HUES64 (cell line): ENCODE results near the gene GPRIN1.

Experiments used
- H3K27ac ChIP-seq: 2 replicates; pipeline ENCODE4 v1.7.0; 2013; ENCODE audit warnings: low read depth, low read length, inconsistent platforms
- H3K27me3 ChIP-seq: 2 replicates; pipeline ENCODE4 v1.6.1; 2013; ENCODE audit warnings: mild to moderate bottlenecking, low read length; ENCODE audit not compliant: insufficient read depth
- H3K36me3 ChIP-seq: 2 replicates; pipeline ENCODE4 v1.6.1; 2013; ENCODE audit warnings: mild to moderate bottlenecking, low read length; ENCODE audit not compliant: insufficient read depth
- H3K4me1 ChIP-seq: 2 replicates; pipeline ENCODE4 v1.6.1; 2013; ENCODE audit warnings: mild to moderate bottlenecking, low read length, moderate library complexity; ENCODE audit not compliant: insufficient read depth
- H3K4me3 ChIP-seq: 2 replicates; pipeline ENCODE4 v1.5.1; 2013; ENCODE audit warnings: mild to moderate bottlenecking, low read length, moderate library complexity
- H3K9ac ChIP-seq: 2 replicates; pipeline ENCODE4 v1.6.1; 2013; ENCODE audit warnings: mild to moderate bottlenecking, low read depth, low read length
- H3K9me3 ChIP-seq: 2 replicates; pipeline ENCODE4 v1.6.1; 2013; ENCODE audit warnings: low read depth, low read length; ENCODE audit not compliant: insufficient read depth
- WGBS: fragments of 150-250, 120-280 bp; methylation state at CpG from one replicate; pipeline ENCODE4 v1.1.7; 2013; ENCODE audit warnings: missing lambda C conversion rate; 5-methylcytosine and 5-hydroxymethylcytosine counted together

Gene GPRIN1

DNA sequence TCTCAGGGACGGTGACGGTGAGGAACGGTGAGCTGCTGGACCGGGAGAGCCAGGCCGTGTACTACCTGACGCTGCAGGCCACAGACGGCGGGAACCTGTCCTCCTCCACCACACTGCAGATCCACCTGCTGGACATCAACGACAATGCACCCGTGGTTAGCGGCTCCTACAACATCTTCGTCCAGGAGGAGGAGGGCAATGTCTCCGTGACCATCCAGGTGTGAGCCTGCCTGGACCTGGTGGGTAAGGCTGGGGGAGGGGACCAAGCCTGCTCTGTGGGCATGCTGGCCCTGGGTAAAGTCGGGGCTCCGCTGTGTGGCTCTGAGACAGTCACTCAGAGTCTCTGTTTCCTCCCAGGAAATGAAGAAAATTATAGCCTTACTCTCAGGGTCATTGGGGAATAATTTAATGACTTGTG lies 31.6 kb downstream of the GPRIN1 start:
- Histone ChIP-seq H3K4me1 (no peaks in the 10 kb centered on the region), H3K27me3 (no peaks in the 10 kb centered on the region), H3K27ac (no peak overlapping the region), H3K9ac (no peak overlapping the region), H3K4me3 (no peak overlapping the region), H3K36me3 (no peaks in the 10 kb centered on the region), H3K9me3 (no peaks in the 10 kb centered on the region)
- WGBS: 22% methylated on average over 15 of the region's 15 CpGs

DNA sequence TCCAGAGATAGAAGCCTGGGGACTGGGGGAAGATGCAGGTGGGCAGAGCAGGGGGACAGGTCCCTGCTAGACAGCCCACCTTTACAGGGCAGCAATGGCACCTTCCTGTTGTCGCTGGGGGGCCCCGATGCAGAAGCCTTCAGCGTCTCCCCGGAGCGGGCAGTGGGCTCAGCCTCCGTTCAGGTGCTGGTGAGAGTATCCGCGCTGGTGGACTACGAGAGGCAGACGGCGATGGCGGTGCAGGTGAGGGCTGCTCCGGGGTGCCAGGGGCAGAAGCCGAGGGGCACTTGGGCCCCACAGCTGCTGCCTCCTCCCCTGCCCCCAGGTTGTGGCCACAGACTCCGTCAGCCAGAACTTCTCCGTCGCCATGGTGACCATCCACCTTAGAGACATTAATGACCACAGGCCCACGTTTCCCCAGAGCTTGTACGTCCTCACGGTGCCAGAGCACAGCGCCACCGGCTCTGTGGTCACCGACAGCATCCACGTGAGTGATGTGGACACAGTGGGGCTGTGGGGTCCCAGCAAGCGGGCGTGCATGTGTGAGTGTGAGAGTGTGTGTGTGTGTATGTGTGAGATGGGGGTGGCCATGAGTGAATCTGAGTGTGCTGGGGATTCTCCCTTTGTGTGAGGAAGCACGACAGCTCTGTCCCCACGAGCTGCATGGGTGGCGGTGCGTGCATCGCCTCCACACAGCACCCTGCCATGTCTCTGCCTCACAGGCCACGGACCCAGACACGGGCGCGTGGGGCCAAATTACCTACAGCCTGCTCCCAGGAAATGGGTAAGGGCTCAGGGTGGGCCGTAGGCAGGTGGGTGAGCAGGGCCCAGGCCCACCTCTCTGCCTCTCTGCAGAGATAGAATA lies 32.4 kb downstream of the GPRIN1 start:
- Histone ChIP-seq H3K9ac (no peak overlapping the region), H3K4me1 (no peaks in the 10 kb centered on the region), H3K27ac (no peak overlapping the region), H3K27me3 (no peaks in the 10 kb centered on the region), H3K36me3 (no peaks in the 10 kb centered on the region), H3K9me3 (no peaks in the 10 kb centered on the region), H3K4me3 (no peak overlapping the region)
- 91% methylated on average over 36 of the region's 36 CpGs for WGBS

DNA sequence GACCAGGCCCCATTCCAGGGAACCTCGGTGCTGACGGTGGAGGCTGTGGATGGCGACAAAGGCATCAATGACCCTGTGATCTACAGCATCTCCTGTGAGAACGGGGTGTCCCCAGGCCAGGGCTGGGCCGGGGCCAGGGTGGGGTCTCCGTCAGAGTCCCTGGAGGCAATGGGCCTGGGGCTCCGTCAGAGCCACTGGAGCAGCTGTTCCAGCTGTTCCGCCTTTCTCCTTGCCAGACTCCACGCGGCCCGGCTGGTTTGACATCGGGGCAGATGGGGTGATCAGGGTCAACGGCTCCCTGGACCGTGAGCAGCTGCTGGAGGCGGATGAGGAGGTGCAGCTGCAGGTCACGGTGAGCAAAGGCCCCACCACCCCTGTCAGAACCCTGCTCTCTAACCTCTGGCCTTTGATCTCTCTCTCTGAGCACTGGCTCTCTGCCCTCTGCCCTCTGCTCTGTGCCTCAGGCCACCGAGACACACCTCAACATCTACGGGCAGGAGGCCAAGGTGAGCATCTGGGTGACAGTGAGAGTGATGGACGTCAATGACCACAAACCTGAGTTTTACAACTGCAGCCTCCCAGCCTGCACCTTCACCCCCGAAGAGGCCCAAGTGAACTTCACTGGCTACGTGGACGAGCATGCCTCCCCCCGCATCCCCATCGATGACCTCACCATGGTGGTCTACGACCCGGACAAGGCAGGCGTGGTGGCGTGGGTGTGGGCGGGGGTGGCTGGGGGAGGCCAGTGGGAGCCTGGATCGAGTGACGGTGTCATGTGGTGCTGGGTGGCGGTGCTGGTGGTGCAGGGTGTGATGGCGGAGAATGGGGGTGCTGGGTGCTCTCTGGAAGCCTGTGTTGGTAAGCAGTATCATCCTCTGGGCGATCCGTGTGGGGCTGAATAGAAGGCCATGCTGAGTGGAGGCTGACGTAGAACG lies 34.2 kb downstream of the GPRIN1 start:
- WGBS: 93% methylated on average over 37 of the region's 37 CpGs
- no peaks in the 10 kb centered on the region for H3K27me3 ChIP-seq
- no peak overlapping the region for H3K4me3 ChIP-seq
- H3K36me3 ChIP-seq: no peaks in the 10 kb centered on the region
- no peak overlapping the region for H3K9ac ChIP-seq
- no peaks in the 10 kb centered on the region for H3K4me1 ChIP-seq
- H3K9me3 ChIP-seq: no peaks in the 10 kb centered on the region
- H3K27ac ChIP-seq: no peak overlapping the region

DNA sequence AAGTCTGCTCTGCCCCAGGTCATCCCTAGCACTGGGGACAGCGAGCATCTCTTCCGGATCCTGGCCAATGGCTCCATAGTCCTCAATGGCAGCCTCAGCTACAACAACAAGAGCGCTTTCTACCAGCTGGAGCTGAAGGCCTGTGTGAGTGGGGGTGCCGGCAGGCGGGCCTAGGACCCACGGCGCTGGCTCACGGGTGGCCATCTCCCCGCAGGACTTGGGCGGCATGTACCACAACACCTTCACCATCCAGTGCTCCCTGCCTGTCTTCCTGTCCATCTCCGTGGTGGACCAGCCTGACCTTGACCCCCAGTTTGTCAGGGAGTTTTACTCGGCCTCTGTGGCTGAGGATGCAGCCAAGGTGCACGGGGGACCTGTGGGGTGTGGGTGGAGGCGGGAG lies 34.9 kb downstream of the GPRIN1 start:
- Histone ChIP-seq H3K27me3 (no peaks in the 10 kb centered on the region), H3K27ac (no peak overlapping the region), H3K9me3 (no peaks in the 10 kb centered on the region), H3K4me3 (no peak overlapping the region), H3K9ac (no peak overlapping the region), H3K4me1 (no peaks in the 10 kb centered on the region), H3K36me3 (no peaks in the 10 kb centered on the region)
- 93% methylated on average over 14 of the region's 14 CpGs for WGBS

DNA sequence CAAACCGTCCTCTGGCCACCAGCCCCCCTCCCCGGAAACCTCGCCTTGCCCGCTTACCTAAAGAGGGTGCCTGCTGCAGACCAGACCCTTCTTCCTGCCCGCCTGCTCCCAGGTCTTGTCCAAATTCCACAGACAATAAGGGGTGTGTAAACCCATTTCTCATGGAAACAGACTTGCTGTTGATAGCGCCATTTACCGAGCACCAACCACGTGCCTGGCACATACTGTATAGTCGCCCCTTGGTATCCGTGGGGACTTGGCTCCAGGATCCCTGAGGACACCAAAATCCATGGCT lies 35.7 kb downstream of the GPRIN1 start:
- H3K27me3 ChIP-seq: no peaks in the 10 kb centered on the region
- 61% methylated on average over 10 of the region's 10 CpGs for WGBS
- H3K9ac ChIP-seq: no peak overlapping the region
- no peak overlapping the region for H3K27ac ChIP-seq
- H3K36me3 ChIP-seq: no peaks in the 10 kb centered on the region
- no peaks in the 10 kb centered on the region for H3K9me3 ChIP-seq
- H3K4me1 ChIP-seq: no peaks in the 10 kb centered on the region
- H3K4me3 ChIP-seq: no peak overlapping the region

DNA sequence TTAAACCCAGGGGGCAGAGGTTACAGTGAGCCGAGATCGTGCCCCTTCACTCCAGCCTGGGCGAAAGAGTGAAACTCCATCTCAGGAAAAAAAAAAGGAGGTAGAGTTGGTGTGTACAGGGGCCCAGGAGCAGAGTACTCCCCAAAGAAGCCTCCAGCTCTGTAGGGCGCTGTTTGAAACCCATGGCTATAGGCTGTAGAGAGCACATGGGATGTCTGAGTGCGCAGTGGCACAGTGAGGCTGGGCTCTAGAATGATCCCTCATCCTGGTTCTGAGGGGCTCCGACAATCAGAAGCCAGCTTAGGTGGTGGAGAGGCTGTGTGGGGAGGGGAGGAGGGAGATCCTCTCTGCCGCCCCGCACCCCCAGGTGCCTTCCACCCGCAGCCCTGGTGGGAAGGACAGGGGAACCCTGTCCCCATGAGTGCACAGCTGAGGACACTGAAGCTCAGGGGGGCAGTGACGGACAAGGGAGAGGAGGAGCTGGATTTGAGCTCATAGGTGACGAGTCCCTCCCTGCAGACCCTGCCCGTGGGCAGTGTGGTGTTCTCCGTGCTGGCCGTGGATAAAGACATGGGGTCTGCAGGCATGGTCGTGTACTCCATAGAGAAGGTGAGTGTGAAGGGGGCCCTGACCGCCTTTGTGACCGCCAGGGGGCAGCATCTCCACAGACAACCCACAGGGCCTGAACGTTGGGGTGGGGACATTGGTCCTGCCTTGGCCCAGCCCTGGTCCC lies 36.2 kb downstream of the GPRIN1 start:
- Histone ChIP-seq H3K9ac (no peak overlapping the region), H3K36me3 (no peaks in the 10 kb centered on the region), H3K4me3 (no peak overlapping the region), H3K27me3 (no peaks in the 10 kb centered on the region), H3K4me1 (no peaks in the 10 kb centered on the region), H3K27ac (no peak overlapping the region), H3K9me3 (no peaks in the 10 kb centered on the region)
- WGBS: 48% methylated on average over 18 of the region's 18 CpGs

DNA sequence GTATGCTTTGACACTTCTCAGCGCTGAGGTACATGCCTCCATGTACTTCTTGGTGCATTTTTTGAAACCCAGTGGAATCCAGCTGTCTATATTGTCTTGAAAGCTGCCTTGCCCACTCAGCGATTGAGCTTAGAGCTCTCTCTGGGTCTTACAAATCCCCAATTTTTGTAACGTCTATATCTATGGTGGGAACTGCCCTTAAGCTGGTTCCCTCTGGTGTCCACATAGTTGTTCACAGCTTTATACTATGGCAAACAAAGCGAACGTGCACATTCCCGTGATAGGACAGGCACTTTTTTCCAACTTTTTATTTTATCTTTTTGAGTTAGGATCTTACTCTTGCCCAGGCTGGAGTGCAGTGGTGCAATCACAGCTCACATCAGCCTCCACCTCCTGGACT lies 39.9 kb downstream of the GPRIN1 start:
- Histone ChIP-seq H3K4me3 (no peak overlapping the region), H3K4me1 (no peaks in the 10 kb centered on the region), H3K27ac (no peak overlapping the region), H3K9me3 (no peaks in the 10 kb centered on the region), H3K36me3 (no peaks in the 10 kb centered on the region), H3K27me3 (no peaks in the 10 kb centered on the region), H3K9ac (no peak overlapping the region)
- 92% methylated on average over 6 of the region's 6 CpGs for WGBS

DNA sequence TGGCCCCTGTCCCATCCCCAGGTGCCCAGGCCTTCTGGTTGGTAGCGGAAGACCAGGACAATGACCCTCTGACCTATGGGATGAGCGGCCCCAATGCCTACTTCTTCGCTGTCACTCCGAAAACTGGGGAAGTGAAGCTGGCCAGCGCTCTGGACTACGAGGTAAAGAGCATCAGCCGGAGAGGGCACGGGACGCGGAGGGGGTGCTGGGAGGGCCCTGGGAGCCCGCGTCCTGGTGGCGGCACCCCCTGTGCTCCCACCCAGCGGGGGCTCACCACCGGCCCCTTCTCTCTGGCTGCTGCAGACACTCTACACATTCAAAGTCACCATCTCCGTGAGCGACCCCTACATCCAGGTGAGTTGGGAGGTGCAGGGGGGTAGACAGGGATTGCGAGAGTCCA lies 41.3 kb downstream of the GPRIN1 start:
- Histone ChIP-seq H3K9me3 (no peaks in the 10 kb centered on the region), H3K36me3 (no peaks in the 10 kb centered on the region), H3K9ac (no peak overlapping the region), H3K4me3 (no peak overlapping the region), H3K27ac (no peak overlapping the region), H3K27me3 (no peaks in the 10 kb centered on the region), H3K4me1 (no peaks in the 10 kb centered on the region)
- 89% methylated on average over 18 of the region's 18 CpGs for WGBS

DNA sequence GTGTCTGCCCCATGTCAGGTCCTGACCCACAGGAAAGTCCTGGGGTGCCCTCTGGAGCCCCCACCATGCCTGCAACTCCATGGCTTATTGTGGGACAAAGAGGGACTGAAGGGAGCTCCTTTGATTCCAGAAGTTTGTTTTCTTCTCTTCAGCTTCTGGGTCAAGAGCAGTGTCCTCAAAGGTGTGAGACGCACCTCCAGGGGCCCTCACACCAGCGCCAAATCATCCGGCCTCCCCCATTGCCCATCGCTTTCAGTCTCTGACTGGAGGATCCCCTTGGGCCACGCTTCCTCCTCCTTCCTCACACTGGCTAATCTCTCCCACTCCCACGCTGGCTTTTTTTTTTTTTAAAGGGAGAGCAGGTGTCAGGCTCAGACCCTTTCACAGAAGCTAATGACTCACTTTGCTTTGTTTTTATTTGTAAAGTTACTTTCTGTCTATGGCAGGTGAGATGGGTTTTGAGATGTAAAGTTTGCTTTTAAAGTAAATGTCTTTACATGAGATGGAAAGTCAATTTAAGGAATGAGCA lies 44.1 kb downstream of the GPRIN1 start:
- H3K9ac ChIP-seq: no peak overlapping the region
- no peaks in the 10 kb centered on the region for H3K36me3 ChIP-seq
- 71% methylated on average over 6 of the region's 6 CpGs for WGBS
- no peaks in the 10 kb centered on the region for H3K9me3 ChIP-seq
- H3K27me3 ChIP-seq: no peaks in the 10 kb centered on the region
- no peak overlapping the region for H3K27ac ChIP-seq
- no peaks in the 10 kb centered on the region for H3K4me1 ChIP-seq
- no peak overlapping the region for H3K4me3 ChIP-seq

DNA sequence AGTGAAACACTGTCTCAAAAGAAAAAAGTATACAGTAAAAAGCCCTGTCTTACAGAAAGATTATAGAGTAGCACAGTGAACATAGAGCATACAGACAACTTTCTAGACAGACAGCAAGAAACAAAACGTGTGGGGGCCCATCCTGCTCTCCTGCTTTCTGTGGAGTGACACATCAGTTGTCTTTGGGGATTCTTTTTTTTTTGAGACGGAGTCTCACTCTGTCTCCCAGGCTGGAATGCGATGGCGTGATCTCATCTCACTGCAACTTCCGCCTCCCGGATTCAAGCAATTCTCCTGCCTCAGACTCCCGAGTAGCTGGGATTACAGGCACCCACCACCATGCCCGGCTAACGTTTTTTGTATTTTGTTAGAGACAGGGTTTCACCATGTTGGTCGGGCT lies 46.0 kb downstream of the GPRIN1 start:
- Histone ChIP-seq H3K27me3 (no peaks in the 10 kb centered on the region), H3K36me3 (no peaks in the 10 kb centered on the region), H3K4me1 (no peaks in the 10 kb centered on the region), H3K4me3 (no peak overlapping the region), H3K9me3 (no peaks in the 10 kb centered on the region), H3K9ac (no peak overlapping the region), H3K27ac (no peak overlapping the region)
- WGBS: 89% methylated on average over 10 of the region's 10 CpGs

DNA sequence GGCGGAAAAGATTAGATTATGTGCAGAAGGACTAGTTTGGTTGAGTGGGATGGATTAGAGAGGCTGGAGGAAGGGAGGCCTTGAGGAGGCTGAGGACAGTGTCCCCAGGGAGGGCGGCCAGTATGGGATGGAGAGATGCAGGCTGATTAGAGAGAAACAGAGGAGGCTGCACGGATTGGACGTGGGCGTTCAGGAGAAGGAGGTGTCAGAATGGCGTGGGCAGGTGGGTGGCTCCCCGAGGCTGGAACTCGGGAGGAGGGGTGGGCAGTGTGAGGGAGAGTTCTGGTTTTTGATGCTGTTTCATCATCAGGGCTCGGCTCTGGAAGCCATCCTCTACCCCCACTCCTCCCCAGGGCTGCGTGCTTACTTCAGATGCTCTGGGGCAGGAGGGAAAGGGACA lies 47.8 kb downstream of the GPRIN1 start:
- H3K27me3 ChIP-seq: no peaks in the 10 kb centered on the region
- H3K9ac ChIP-seq: no peak overlapping the region
- H3K27ac ChIP-seq: no peak overlapping the region
- no peak overlapping the region for H3K4me3 ChIP-seq
- H3K9me3 ChIP-seq: no peaks in the 10 kb centered on the region
- no peaks in the 10 kb centered on the region for H3K4me1 ChIP-seq
- no peaks in the 10 kb centered on the region for H3K36me3 ChIP-seq
- WGBS: 89% methylated on average over 8 of the region's 10 CpGs
